ENCODE data around the gene SH3YL1. TPM values are rescaled to one million over a fixed set of nuclear protein-coding genes. Genes with fewer than 3 reads are reported as not detected.

SH3YL1 gene
- total and polyA plus RNA-seq, 9 donors = 35.3 to 117 (median 53.1) TPM

DNA sequence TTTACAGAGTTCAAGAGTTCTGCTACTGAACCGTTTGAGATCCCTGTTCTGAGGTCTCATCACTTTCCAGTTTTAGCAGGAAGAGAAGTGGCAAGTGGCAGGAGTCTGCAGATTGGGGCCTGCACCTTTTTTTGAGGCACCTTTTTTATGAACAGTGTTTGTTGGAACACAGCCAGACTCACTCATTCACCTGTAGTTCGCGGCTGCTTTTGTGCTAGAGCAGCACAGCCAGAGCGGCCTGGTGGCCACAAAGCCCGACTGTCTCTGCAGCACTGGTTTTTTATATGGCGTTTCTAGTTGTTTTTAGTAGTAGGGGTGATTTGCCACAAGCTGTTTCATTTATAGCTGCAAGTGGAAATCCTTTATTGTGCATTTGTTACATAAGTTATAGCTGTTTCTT, 9.5 kb upstream of the SH3YL1 start:
- TF ChIP-seq CTCF (IDR thresholded peaks at IDR 0.05) (no peak), EP300 (IDR thresholded peaks at IDR 0.05) (no peak), POLR2A (IDR thresholded peaks at IDR 0.05) (no peak)
- Histone ChIP-seq H3K9me3 (no peaks in the 10 kb centered on the region), H3K4me3 (no peak overlapping the region), H3K27me3 (no peaks in the 10 kb centered on the region), H3K27ac (no peak overlapping the region), H3K36me3 (no peaks in the 10 kb centered on the region), H3K4me1 (ENCODE audit: insufficient read depth) (peaks cover 6% of the 10 kb centered on the region)
- DNase-seq = no peak
- 69 to 82% (median 75%) methylated on average over 6 of the region's 6 CpGs for WGBS, 3 donors
- intact Hi-C loops (cut with DNase I) = no loop called here

GRCh38 chr2:271917-272316, 8.1 kb upstream of the SH3YL1 start:
- H3K27me3 ChIP-seq = no peaks in the 10 kb centered on the region
- no peak overlapping the region for H3K4me3 ChIP-seq
- no peak for TF ChIP-seq CTCF (IDR thresholded peaks at IDR 0.05)
- no peak for TF ChIP-seq EP300 (IDR thresholded peaks at IDR 0.05)
- TF ChIP-seq POLR2A (IDR thresholded peaks at IDR 0.05) = no peak
- intact Hi-C loops (cut with DNase I) = no loop called here
- WGBS, 3 donors = 93 to 95% (median 94%) methylated on average over 12 of the region's 12 CpGs
- peaks cover 11% of the 10 kb centered on the region for H3K4me1 ChIP-seq (ENCODE audit: insufficient read depth)
- DNase-seq = no peak
- H3K27ac ChIP-seq = no peak overlapping the region
- H3K9me3 ChIP-seq = no peaks in the 10 kb centered on the region
- H3K36me3 ChIP-seq = no peaks in the 10 kb centered on the region

DNA sequence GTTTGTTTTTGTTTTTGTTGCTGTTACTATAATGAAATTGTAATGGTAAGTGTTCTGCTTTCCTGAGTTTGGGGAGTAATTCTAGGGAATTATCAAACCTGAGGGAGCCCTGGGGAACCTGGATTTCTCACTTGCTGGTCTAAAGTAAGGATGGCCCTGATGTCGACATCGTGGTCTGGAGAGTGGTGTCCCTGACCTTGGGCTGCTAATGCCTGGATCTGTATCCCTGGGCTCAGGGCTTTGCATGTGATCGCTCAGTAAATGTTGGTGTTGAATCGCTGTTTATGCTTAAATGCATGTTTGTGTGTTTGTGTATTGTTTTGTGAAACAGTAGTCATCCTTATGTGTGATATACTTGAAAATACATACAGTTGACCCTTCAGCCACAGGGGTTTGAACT, 7.0 kb upstream of the SH3YL1 start:
- Histone ChIP-seq H3K27me3 (no peaks in the 10 kb centered on the region), H3K36me3 (no peaks in the 10 kb centered on the region), H3K27ac (no peak overlapping the region), H3K9me3 (no peaks in the 10 kb centered on the region), H3K4me3 (no peak overlapping the region), H3K4me1 (ENCODE audit: insufficient read depth) (peaks cover 12% of the 10 kb centered on the region)
- DNase-seq = no peak
- intact Hi-C loops (cut with DNase I) = no loop called here
- 89 to 91% (median 91%) methylated on average over 4 of the region's 4 CpGs for WGBS, 3 donors
- TF ChIP-seq POLR2A (IDR thresholded peaks at IDR 0.05) = no peak
- TF ChIP-seq CTCF (IDR thresholded peaks at IDR 0.05) = no peak
- no peak for TF ChIP-seq EP300 (IDR thresholded peaks at IDR 0.05)

- WGBS, 3 donors = 67 to 77% (median 72%) methylated on average over 4 of the region's 4 CpGs
- no peak for DNase-seq
- Histone ChIP-seq H3K27me3 (no peaks in the 10 kb centered on the region), H3K4me1 (ENCODE audit: insufficient read depth) (peaks cover 15% of the 10 kb centered on the region), H3K4me3 (no peak overlapping the region), H3K36me3 (no peaks in the 10 kb centered on the region), H3K9me3 (no peaks in the 10 kb centered on the region), H3K27ac (no peak overlapping the region)
- TF ChIP-seq EP300 (IDR thresholded peaks at IDR 0.05) (no peak), POLR2A (IDR thresholded peaks at IDR 0.05) (no peak), CTCF (IDR thresholded peaks at IDR 0.05) (no peak)
- intact Hi-C loops (cut with DNase I) = no loop called here
These were observed 5.7 kb upstream of the SH3YL1 start for GRCh38 chr2:269356-270030.

Data from ovary (tissue), 9 donors.